ENCODE measurements around the gene CPEB1. TPM values are rescaled to one million over a fixed set of nuclear protein-coding genes. Genes with fewer than 3 reads are reported as not detected.

CPEB1 gene
- total RNA-seq, 1 donor from 2014 or later: 0.35 TPM

DNA sequence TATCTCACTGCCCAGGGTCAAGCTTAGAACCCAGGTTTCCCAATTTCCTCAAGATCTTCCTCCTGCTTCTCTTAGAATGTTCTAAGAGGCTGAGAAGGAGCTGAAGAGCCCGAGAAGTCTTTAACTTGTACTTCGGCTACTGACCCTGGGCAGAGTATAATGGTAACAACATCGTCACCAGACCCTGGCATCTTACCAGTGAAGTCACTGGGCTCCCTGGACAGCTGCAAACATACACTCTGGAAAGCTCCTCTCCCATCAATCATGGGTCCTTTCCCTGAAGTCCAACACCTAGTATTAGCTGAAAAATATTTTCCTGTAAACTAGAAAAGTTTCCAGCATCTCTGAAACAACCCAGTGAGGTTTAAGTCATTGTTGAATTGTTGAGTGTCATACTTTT lies 22.7 kb downstream of the CPEB1 start:
- no peak overlapping the region for H3K4me3 ChIP-seq (ENCODE audit: low read depth, low read length)
- DNase-seq (ENCODE audit: low read depth): no peak
- TF ChIP-seq, protein P1, sequence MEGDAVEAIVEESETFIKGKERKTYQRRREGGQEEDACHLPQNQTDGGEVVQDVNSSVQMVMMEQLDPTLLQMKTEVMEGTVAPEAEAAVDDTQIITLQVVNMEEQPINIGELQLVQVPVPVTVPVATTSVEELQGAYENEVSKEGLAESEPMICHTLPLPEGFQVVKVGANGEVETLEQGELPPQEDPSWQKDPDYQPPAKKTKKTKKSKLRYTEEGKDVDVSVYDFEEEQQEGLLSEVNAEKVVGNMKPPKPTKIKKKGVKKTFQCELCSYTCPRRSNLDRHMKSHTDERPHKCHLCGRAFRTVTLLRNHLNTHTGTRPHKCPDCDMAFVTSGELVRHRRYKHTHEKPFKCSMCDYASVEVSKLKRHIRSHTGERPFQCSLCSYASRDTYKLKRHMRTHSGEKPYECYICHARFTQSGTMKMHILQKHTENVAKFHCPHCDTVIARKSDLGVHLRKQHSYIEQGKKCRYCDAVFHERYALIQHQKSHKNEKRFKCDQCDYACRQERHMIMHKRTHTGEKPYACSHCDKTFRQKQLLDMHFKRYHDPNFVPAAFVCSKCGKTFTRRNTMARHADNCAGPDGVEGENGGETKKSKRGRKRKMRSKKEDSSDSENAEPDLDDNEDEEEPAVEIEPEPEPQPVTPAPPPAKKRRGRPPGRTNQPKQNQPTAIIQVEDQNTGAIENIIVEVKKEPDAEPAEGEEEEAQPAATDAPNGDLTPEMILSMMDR (conservative IDR thresholded peaks at IDR 0.05; ENCODE audit: low read depth, low read length): no peak

DNA sequence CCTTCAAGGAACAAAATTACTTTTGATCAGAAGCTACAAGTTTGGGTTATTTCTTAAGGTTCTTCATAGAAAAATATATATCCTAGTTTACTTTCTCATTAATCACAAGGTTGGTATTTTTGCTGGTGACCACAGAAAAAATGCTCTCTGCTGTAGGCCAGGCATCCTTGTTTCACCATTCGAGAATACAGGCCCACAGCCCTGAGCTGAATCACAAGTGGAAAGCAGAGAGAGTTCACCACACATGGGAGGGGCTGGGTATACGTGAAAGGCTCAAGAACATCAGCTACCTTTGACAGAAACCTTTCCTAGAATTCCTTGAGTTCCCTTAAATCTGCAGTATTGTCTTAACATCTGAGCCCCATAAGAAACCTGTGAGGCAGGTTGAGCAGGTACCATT lies 23.2 kb downstream of the CPEB1 start:
- H3K4me3 ChIP-seq (ENCODE audit: low read depth, low read length): no peak overlapping the region
- DNase-seq (ENCODE audit: low read depth): no peak
- TF ChIP-seq, protein P1 (conservative IDR thresholded peaks at IDR 0.05; ENCODE audit: low read depth, low read length): no peak

DNA sequence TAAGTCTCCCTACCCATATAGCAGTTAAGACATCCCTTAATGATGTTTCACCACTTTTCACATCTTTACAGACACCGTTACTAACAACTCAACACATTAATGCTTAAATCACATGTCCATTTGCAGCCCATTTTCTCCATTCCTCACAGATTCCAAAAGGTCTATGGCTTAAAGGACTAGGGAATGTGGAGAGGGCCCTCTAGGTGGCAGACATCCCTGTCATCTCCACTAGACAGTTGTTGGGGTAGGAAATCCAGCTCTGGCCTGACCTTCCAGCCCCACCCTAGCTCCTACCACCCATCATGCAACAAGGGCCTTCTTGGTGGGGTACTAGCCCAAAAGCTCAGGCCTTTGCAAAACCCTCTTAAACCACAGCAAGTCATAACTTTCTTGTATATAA lies 25.2 kb downstream of the CPEB1 start:
- DNase-seq (ENCODE audit: low read depth): no peak
- TF ChIP-seq, protein P1 (conservative IDR thresholded peaks at IDR 0.05; ENCODE audit: low read depth, low read length): peak; percentile 42
- H3K4me3 ChIP-seq (ENCODE audit: low read depth, low read length): no peak overlapping the region

DNA sequence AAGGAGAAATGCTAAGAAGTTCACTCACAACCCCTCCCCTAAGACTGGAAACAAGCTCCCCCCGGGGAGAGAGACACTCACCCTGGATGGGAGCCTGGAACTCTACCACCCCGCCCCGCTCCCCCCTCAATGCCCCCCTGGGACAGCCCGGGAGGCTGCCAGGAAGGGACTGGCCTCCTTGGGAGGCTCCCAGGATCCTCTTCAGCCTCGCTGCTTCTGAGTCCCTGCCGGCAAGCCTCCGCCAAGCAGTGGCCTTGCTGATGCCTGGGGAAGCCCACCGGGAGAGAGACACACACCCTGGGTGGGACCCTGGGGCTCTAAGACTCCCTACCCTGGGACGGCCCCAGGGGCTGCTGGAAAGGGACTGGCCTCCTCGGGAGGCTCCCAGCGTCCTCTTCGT lies 33.4 kb downstream of the CPEB1 start:
- TF ChIP-seq, protein P1 (conservative IDR thresholded peaks at IDR 0.05; ENCODE audit: low read depth, low read length): no peak
- H3K4me3 ChIP-seq (ENCODE audit: low read depth, low read length): no peak overlapping the region
- no peak for DNase-seq (ENCODE audit: low read depth)

DNA sequence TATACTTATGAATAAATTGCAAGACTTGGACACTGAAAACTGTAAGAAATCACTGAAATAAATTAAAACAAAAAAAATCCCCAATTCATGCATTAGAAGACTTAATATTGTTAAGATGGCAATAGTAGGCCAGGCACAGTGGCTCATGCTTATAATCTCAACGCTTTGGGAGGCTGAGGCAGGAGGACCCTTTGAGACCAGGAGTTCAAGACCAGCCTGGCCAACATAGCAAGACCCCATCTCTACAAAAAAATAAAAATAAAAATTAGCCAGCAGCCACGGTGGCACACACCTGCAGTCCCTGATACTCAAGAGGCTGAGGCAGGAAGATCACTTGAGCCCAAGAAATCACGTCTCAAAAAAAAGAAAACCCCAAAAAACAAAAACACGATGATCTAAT lies 35.8 kb downstream of the CPEB1 start:
- DNase-seq (ENCODE audit: low read depth): no peak
- H3K4me3 ChIP-seq (ENCODE audit: low read depth, low read length): no peak overlapping the region
- TF ChIP-seq, protein P1 (conservative IDR thresholded peaks at IDR 0.05; ENCODE audit: low read depth, low read length): no peak

DNA sequence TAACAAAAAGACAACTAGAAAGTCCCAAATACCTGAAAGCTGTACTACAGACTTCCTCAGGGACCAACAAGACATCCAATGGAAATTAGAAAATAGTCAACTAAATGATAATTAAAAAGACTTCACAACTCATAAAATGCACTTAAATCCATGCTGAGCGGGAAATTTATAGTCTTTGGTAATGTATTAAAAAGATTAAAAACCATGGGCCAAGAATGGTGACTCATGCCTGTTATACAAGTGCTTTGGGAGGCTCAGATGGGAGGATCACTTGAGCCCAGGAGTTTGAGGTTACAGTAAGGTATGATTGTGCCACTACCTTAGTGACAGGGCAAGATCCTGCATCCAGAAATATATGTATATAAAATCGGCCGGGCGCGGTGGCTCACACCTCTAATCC lies 45.0 kb downstream of the CPEB1 start:
- TF ChIP-seq, protein P1 (conservative IDR thresholded peaks at IDR 0.05; ENCODE audit: low read depth, low read length): no peak
- no peak for DNase-seq (ENCODE audit: low read depth)
- H3K4me3 ChIP-seq (ENCODE audit: low read depth, low read length): no peak overlapping the region

DNA sequence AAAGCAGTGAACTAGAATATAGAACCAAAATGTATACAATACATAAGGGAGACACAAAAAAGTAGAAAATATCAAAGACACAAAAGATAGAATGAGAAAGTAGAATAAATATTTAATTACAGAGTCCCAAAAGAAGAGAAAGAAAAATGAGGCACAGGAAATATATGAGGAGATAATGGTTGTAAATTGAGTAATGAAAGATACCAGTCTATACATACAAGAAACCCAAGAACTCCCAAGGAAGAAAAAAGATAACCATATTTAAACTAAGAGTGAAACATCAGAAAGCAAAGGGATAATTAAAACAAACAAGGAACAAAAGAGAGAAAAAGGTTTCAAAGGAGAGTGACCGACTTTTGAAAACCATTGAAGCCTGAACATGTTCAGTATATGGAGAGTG lies 47.3 kb downstream of the CPEB1 start:
- H3K4me3 ChIP-seq (ENCODE audit: low read depth, low read length): no peak overlapping the region
- DNase-seq (ENCODE audit: low read depth): no peak
- TF ChIP-seq, protein P1 (conservative IDR thresholded peaks at IDR 0.05; ENCODE audit: low read depth, low read length): no peak

All from epithelial cell of proximal tubule (primary cell).